Left ventricle myocardium inferior (tissue), 1 donor: ENCODE measurements around the gene TRAPPC12. TPM values are rescaled to one million over a fixed set of nuclear protein-coding genes. Genes with fewer than 3 reads are reported as not detected.

Experiments used
- DNase-seq: peaks from one replicate; pipeline ENCODE4 v3.0.0-alpha.2; 2020
- H3K27ac ChIP-seq: fragments of 200-600 bp; replicated peaks from 2 replicates; pipeline ENCODE4 v1.8.0; 2021
- H3K27me3 ChIP-seq: fragments of 200-600 bp; 2 replicates; pipeline ENCODE4 v1.8.0; 2021; ENCODE audit warnings: low read depth
- H3K36me3 ChIP-seq: fragments of 200-600 bp; 2 replicates; pipeline ENCODE4 v1.8.0; 2021
- H3K4me1 ChIP-seq: fragments of 200-600 bp; 2 replicates; pipeline ENCODE4 v1.8.0; 2021
- H3K4me3 ChIP-seq: fragments of 200-600 bp; 2 replicates; pipeline ENCODE4 v1.8.0; 2021; ENCODE audit warnings: mild to moderate bottlenecking, moderate library complexity
- H3K9me3 ChIP-seq: fragments of 200-600 bp; replicated peaks from 2 replicates; pipeline ENCODE4 v1.8.0; 2021
- CTCF ChIP-seq: fragments of 200-600 bp; IDR thresholded peaks from 2 replicates; pipeline ENCODE4 v1.8.0; 2021; ENCODE audit warnings: antibody characterized with exemption, mild to moderate bottlenecking, borderline replicate concordance
- intact Hi-C: fragments of 100-400 bp; cut with micrococcal nuclease; formaldehyde crosslinking; loops from one replicate; pipeline ENCODE4 v1.11.0; 2022
- total RNA-seq: library from RNA; stranded (reverse); fragmentation: NEBNext Ultra II Directional; extraction: Animal tissue kit (Norgen Biotek cat#: 25700); gene quantifications from one replicate; pipeline ENCODE4 v1.2.1, GENCODE V29; 2021
- donor health status: DM: no; HTN: yes; CAD: no; lungs with severe emphysema.

The TRAPPC12 gene
- total RNA-seq, 1 donor from 2014 or later = 127 TPM

DNA sequence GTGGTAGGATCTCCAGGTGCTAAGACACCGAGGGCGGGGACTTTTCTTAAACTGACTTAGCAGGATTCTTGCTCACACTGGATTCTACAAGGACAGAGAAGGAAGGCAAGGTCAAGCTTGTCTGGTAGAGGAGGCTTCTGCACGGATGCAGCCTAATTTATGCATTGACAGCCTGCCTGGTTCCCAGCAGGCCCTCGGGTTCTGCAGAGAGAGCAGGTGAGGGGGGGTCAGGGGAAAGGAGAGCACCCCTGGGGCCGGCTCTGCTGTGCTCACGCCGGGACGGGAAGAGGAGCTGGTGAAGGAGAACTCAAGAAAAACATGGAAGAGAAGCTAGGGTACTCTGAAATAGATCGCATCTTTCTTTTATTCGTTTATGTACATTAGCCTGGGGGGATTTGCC is 93.5 kb downstream of the TRAPPC12 start:
- TF ChIP-seq CTCF = no peak
- no peaks in the 10 kb centered on the region for H3K27me3 ChIP-seq
- peaks cover 51% of the 10 kb centered on the region for H3K36me3 ChIP-seq
- peaks cover 47% of the 10 kb centered on the region for H3K4me1 ChIP-seq
- peak; percentile 7 for DNase-seq
- no peak overlapping the region for H3K4me3 ChIP-seq
- intact Hi-C loops = no loop called here
- H3K9me3 ChIP-seq = no peaks in the 10 kb centered on the region
- H3K27ac ChIP-seq = peak overlapping the region; percentile 90

DNA sequence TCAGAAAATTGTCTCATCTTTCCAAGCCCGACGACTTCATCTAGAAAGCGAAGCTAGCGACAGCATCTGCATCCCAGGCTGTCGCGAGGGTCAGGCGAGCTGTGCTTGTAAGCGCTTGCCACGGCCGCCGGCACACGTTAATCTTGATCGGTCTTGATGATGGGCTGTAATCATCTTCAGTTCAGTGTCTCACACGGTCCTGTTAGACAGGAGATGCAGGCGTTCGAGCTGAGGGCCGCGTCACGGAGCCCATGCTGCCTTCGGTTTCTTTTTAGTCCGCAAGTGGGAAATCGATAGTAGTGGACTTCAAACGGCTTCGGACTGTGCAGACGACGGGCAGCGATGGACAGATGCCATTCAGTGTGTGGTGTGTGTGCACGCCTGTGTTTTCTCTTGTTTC is 96.3 kb downstream of the TRAPPC12 start:
- Histone ChIP-seq H3K27me3 (no peaks in the 10 kb centered on the region), H3K4me1 (peaks cover 28% of the 10 kb centered on the region), H3K27ac (peak overlapping the region; percentile 19), H3K36me3 (peaks cover 63% of the 10 kb centered on the region), H3K9me3 (no peaks in the 10 kb centered on the region), H3K4me3 (no peak overlapping the region)
- intact Hi-C loops = no loop called here
- DNase-seq = no peak
- TF ChIP-seq CTCF = no peak

GRCh38 chr2:3476321-3476984 is 97.0 kb downstream of the TRAPPC12 start:
- peaks cover 21% of the 10 kb centered on the region for H3K4me1 ChIP-seq
- peak overlapping the region; percentile 19 for H3K27ac ChIP-seq
- no peak for TF ChIP-seq CTCF
- no peak overlapping the region for H3K4me3 ChIP-seq
- intact Hi-C loops = no loop called here
- H3K36me3 ChIP-seq = peaks cover 63% of the 10 kb centered on the region
- no peaks in the 10 kb centered on the region for H3K27me3 ChIP-seq
- DNase-seq = no peak
- H3K9me3 ChIP-seq = no peaks in the 10 kb centered on the region

DNA sequence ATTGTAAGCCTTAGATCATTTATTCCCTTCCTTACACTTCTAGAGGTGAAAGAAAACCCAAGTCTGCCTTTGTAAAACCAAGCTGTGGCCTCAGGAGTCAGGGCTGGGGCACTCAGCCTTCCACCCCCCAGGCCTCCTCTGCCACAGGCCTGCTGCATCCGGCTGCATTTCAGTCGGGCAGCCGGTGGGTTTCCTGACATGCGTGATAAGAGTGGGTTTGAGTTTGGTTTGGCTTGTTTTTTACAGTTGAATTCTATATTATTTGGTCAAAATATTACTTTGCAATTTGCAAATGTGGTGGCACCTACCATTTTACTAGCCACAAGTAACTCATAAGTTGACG is 97.5 kb downstream of the TRAPPC12 start:
- intact Hi-C loops = no loop called here
- no peak overlapping the region for H3K27ac ChIP-seq
- H3K4me3 ChIP-seq = no peak overlapping the region

DNA sequence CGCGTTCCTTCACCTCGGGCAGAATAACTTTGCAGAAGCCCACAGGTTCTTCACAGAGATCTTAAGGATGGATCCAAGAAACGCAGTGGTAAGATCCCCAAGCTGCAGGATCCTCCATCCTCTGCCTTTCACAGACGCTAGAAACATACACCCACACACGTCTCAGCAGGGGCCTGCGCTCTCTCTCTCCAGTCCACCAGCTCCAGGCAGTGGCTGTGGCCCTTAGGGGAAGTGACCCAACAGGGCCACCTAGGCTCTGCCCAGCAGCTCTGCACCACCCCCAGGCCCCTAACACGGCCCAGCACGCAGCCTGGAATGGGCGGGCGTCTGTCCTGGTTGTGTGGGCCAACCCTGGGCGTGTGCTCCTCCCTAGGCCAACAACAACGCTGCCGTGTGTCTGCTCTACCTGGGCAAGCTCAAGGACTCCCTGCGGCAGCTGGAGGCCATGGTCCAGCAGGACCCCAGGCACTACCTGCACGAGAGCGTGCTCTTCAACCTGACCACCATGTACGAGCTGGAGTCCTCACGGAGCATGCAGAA is 99.4 kb downstream of the TRAPPC12 start:
- Histone ChIP-seq H3K27me3 (no peaks in the 10 kb centered on the region), H3K27ac (no peak overlapping the region), H3K36me3 (peaks cover 62% of the 10 kb centered on the region), H3K4me1 (no peaks in the 10 kb centered on the region), H3K9me3 (no peaks in the 10 kb centered on the region), H3K4me3 (no peak overlapping the region)
- no peak for DNase-seq
- intact Hi-C loops = no loop called here
- TF ChIP-seq CTCF = no peak

More for the DNA sequence above, 97.5 kb downstream of the TRAPPC12 start:
- no peaks in the 10 kb centered on the region for H3K9me3 ChIP-seq
- H3K36me3 ChIP-seq = peaks cover 63% of the 10 kb centered on the region
- TF ChIP-seq CTCF = no peak
- peaks cover 16% of the 10 kb centered on the region for H3K4me1 ChIP-seq
- DNase-seq = no peak
- H3K27me3 ChIP-seq = no peaks in the 10 kb centered on the region
